Body of pancreas (tissue), 4 donors: ENCODE measurements around the gene PTPRT. TPM values are rescaled to one million over a fixed set of nuclear protein-coding genes. Genes with fewer than 3 reads are reported as not detected.

Source experiments
- ATAC-seq: fragments of 150-250 bp; one replicate; pipeline ENCODE4 v1.9.1; 2016
- DNase-seq, 4 donors: peaks; one replicate each; pipeline ENCODE4 v3.0.0-alpha.2; 2019
- H3K27ac ChIP-seq, 4 donors: fragments of 200-600 bp; sonication (generic); 1 replicate in 3 of 4; 2 replicates in 1 of 4; pipeline versions ENCODE4 v1.5.1 to v1.6.1; 2016 to 2019; ENCODE audit warnings: mild to moderate bottlenecking in 1 of 4, mixed read lengths in 1 of 4, moderate library complexity in 1 of 4
- H3K27me3 ChIP-seq, 2 donors: fragments of 200-600 bp; sonication (generic); one replicate each; pipeline ENCODE4 v1.6.0; 2016; ENCODE audit warnings: mild to moderate bottlenecking in 1 of 2
- H3K36me3 ChIP-seq, 2 donors: fragments of 200-600 bp; sonication (generic); replicated peaks in 1 of 2; 2 replicates each; pipeline ENCODE4 v1.5.1; 2016; ENCODE audit warnings: low read depth in 2 of 2; ENCODE audit not compliant: insufficient read depth in 1 of 2
- H3K4me1 ChIP-seq: fragments of 200-600 bp; sonication (generic); one replicate; pipeline ENCODE4 v1.6.0; 2016
- H3K4me3 ChIP-seq, 2 donors: fragments of 200-600 bp; sonication (generic); 1 replicate in 1 of 2; 2 replicates in 1 of 2; pipeline ENCODE4 v1.5.1; 2016 to 2019
- H3K9me3 ChIP-seq, 3 donors: fragments of 200-600 bp; sonication (generic); 1 replicate in 2 of 3; 2 replicates in 1 of 3; pipeline ENCODE4 v1.5.1; 2016
- POLR2A ChIP-seq, 3 donors: fragments of 450-650 bp; IDR thresholded peaks; one replicate each; pipeline ENCODE4 v1.6.1; 2016; ENCODE audit warnings: antibody characterized with exemption in 3 of 3, mild to moderate bottlenecking in 2 of 3
- WGBS, 2 donors: methylation state at CpG; one replicate each; pipeline ENCODE4 v1.1.5; 2017; 5-methylcytosine and 5-hydroxymethylcytosine counted together
- intact Hi-C: fragments of 100-400 bp; cut with DNase I; formaldehyde crosslinking; loops from one replicate; pipeline ENCODE4 v1.15.1; 2023
- total RNA-seq, 2 donors: library from RNA; depleted of rRNA; stranded (reverse); fragments of >200 nt; gene quantifications; one replicate each; pipeline ENCODE4 v1.1.0, GENCODE V29; 2016
- TF ChIP-seq, protein P1 (sequence below), 7 experiments: fragments of 450-650 bp in 4 of 7; fragments of 200-600 bp in 3 of 7; sonication (generic) in 3 of 7; IDR thresholded peaks; one replicate each; pipeline ENCODE4 v1.5.1; 2016 to 2019; ENCODE audit warnings: antibody characterized with exemption in 7 of 7

PTPRT gene
- total RNA-seq, 2 donors from 2014 or later: 0.33 to 1.0 TPM

DNA sequence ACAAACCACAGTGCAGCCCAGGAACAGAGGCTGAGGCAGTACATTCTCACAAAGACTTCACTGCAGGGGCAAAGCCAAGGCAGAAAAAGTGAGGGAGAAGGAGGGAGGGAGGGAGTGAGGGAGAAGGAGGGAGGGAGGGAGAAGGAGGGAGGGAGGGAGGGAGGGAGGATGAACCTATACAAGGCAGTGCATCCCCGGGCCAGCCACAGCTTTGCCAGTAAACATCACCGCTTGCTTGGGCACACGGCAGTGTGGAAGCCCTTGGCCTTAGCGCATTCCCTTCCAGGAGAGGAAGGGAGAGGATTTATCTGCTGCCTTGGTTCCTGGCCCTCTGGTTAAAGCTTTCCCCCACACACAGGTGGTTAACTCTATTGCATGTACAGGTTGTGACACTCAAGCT, 234.0 kb downstream of the PTPRT start:
- H3K36me3 ChIP-seq: no peaks in the 10 kb centered on the region
- no peak overlapping the region for H3K4me3 ChIP-seq
- TF ChIP-seq POLR2A (IDR thresholded peaks at IDR 0.05): no peak
- TF ChIP-seq, protein P1, sequence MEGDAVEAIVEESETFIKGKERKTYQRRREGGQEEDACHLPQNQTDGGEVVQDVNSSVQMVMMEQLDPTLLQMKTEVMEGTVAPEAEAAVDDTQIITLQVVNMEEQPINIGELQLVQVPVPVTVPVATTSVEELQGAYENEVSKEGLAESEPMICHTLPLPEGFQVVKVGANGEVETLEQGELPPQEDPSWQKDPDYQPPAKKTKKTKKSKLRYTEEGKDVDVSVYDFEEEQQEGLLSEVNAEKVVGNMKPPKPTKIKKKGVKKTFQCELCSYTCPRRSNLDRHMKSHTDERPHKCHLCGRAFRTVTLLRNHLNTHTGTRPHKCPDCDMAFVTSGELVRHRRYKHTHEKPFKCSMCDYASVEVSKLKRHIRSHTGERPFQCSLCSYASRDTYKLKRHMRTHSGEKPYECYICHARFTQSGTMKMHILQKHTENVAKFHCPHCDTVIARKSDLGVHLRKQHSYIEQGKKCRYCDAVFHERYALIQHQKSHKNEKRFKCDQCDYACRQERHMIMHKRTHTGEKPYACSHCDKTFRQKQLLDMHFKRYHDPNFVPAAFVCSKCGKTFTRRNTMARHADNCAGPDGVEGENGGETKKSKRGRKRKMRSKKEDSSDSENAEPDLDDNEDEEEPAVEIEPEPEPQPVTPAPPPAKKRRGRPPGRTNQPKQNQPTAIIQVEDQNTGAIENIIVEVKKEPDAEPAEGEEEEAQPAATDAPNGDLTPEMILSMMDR (IDR thresholded peaks at IDR 0.05): no peak
- no peak for DNase-seq
- 96 to 100% methylated on average over 3 to 4 of the region's 4 CpGs for WGBS, 2 donors
- no peaks in the 10 kb centered on the region for H3K9me3 ChIP-seq
- no peak for ATAC-seq
- no peak overlapping the region for H3K27ac ChIP-seq
- H3K4me1 ChIP-seq: peaks cover 18% of the 10 kb centered on the region
- intact Hi-C loops: no loop called here
- H3K27me3 ChIP-seq: no peaks in the 10 kb centered on the region

DNA sequence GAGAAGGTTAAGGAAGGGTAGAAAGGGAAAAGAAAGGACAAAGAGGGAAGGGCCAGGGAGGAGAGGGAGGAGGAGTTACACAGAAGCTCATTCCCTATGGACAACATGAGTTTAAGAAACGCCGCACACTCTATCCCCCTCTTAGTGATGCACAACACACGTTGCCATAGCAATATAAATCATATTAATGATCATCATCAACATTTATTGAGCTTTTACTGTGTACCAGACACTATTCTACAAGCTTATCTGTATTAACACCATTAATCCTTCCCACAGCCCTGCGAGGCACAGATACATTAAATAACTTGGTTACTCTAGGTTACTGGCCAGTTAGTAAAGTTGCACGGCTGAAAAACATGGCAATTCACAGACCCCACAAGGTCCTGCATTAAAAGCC, 234.8 kb downstream of the PTPRT start:
- Histone ChIP-seq H3K27ac (no peak overlapping the region), H3K4me1 (peaks cover 23% of the 10 kb centered on the region), H3K36me3 (no peaks in the 10 kb centered on the region), H3K4me3 (no peak overlapping the region), H3K9me3 (no peaks in the 10 kb centered on the region), H3K27me3 (no peaks in the 10 kb centered on the region)
- TF ChIP-seq, protein P1 (IDR thresholded peaks at IDR 0.05): no peak
- TF ChIP-seq POLR2A (IDR thresholded peaks at IDR 0.05): no peak
- intact Hi-C loops: no loop called here
- WGBS, 2 donors: 67 to 73% methylated on average over 5 of the region's 5 CpGs
- ATAC-seq (no peak), DNase-seq (no peak)

GRCh38 chr20:42949950-42950349, 239.8 kb downstream of the PTPRT start:
- intact Hi-C loops: no loop called here
- H3K9me3 ChIP-seq: peaks cover 0 to 8% (median 0%) of the 10 kb centered on the region in 3 donors
- peak in 3 of 4 donors; percentile 7 to 21 (median 13) for DNase-seq
- H3K4me1 ChIP-seq: peaks cover 7% of the 10 kb centered on the region
- TF ChIP-seq, protein P1 (IDR thresholded peaks at IDR 0.05): peak in 5 of 7 experiments; percentile 20 to 36 (median 28)
- TF ChIP-seq POLR2A (IDR thresholded peaks at IDR 0.05): no peak
- H3K4me3 ChIP-seq: no peak overlapping the region
- H3K27me3 ChIP-seq: no peaks in the 10 kb centered on the region
- 26 to 37% methylated on average over 7 of the region's 7 CpGs for WGBS, 2 donors
- peak; percentile 58 for ATAC-seq
- peak overlapping the region in 2 of 4 donors; percentile 0 to 36 for H3K27ac ChIP-seq
- H3K36me3 ChIP-seq: no peaks in the 10 kb centered on the region

DNA sequence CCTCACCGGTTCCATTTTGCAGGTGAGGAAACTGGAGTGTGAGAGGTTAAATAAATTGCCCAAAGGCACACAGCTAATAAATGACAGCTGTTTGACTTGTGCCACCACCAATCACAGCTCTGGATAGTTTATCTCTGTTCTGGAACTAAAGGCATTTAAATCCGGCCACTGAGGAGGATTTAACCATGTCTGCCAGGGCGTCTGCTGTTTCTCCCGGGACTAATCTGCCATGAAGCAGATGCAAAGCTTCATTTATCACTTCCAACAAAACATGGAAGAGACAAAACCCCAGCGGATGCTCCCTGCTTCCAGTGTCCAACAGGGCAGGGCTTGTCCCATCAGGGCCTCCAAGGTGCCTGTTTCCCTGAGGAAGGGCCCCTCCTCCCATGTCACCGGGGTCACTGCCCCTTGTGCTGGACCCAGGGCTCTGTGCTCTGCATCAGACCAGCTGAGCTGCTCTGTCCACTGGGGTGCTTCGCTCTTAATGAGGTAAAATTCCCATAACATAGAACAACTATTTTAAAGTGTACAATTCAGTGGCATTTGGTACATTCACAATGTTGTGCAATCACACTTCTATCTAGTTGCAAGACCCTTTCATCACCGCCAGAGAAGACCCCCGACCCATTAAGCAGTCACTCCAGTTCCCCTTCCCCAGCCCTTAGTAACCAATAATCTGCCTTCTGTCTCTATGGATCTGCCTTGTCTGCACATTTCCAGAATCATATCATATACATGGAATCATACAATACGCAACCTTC, 244.3 kb downstream of the PTPRT start:
- no peaks in the 10 kb centered on the region for H3K36me3 ChIP-seq
- 54 to 60% methylated on average over 10 of the region's 10 CpGs for WGBS, 2 donors
- peaks cover 0 to 8% (median 0%) of the 10 kb centered on the region in 3 donors for H3K9me3 ChIP-seq
- no peak for ATAC-seq
- DNase-seq: no peak
- intact Hi-C loops: no loop called here
- TF ChIP-seq, protein P1 (IDR thresholded peaks at IDR 0.05): no peak
- TF ChIP-seq POLR2A (IDR thresholded peaks at IDR 0.05): no peak
- peaks cover 6% of the 10 kb centered on the region for H3K4me1 ChIP-seq
- no peaks in the 10 kb centered on the region for H3K27me3 ChIP-seq
- H3K4me3 ChIP-seq: no peak overlapping the region
- H3K27ac ChIP-seq: no peak overlapping the region

DNA sequence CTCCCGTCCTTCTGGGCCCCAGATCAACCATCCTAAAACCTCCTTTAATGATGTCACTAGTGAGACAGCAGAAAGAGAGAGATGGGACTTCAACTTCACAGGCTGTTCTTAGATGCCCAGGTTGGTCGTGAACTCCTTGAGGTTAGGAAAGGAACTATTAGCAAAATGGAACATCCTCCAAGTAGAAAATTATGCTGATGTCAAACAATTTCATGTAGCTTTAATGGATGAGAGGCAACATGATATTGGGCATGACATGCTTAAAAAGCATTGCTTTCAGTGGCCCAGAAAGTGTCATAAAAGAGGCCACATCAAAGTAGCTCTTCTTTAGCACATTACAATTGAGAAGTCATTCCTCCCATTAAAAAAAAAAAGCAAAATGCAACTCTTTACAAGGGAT, 248.1 kb downstream of the PTPRT start:
- DNase-seq: no peak
- no peaks in the 10 kb centered on the region for H3K27me3 ChIP-seq
- no peak overlapping the region for H3K27ac ChIP-seq
- H3K36me3 ChIP-seq: no peaks in the 10 kb centered on the region
- no peaks in the 10 kb centered on the region for H3K9me3 ChIP-seq
- TF ChIP-seq, protein P1 (IDR thresholded peaks at IDR 0.05): no peak
- TF ChIP-seq POLR2A (IDR thresholded peaks at IDR 0.05): no peak
- H3K4me1 ChIP-seq: no peaks in the 10 kb centered on the region
- 56 to 80% methylated on average over 2 of the region's 2 CpGs for WGBS, 2 donors
- intact Hi-C loops: no loop called here
- H3K4me3 ChIP-seq: no peak overlapping the region
- no peak for ATAC-seq
